GM12878 (cell line): Measurements from ENCODE around the gene EXOSC1. TPM values are rescaled to one million over a fixed set of nuclear protein-coding genes. Genes with fewer than 3 reads are reported as not detected.

Experiments used
- ASH2L ChIP-seq: fragments of 300-600, 200-600 bp; sonication (generic); IDR thresholded peaks from 2 replicates; pipeline ENCODE4 v1.6.1; 2017; ENCODE audit warnings: low read depth, mild to moderate bottlenecking, borderline replicate concordance
- BRCA1 ChIP-seq: IDR thresholded peaks from 2 replicates; pipeline ENCODE4 v1.6.1; 2011; ENCODE audit warnings: low read depth, low read length, improper control_type of control experiment
- IKZF2 ChIP-seq, 2 experiments: fragments of 450-650 bp; IDR thresholded peaks; 2 replicates each; pipeline ENCODE4 v1.6.1; 2017; ENCODE audit warnings: mild to moderate bottlenecking in 2 of 2, moderate library complexity in 2 of 2
- IRF3 ChIP-seq: fragments of 450-650 bp; IDR thresholded peaks from 2 replicates; pipeline ENCODE4 v1.6.1; 2014; ENCODE audit warnings: mild to moderate bottlenecking
- SMAD5 ChIP-seq: IDR thresholded peaks from 2 replicates; pipeline ENCODE4 v1.6.1; 2016; ENCODE audit warnings: antibody characterized with exemption, low read depth
- SP1 ChIP-seq: IDR thresholded peaks from one replicate; pipeline ENCODE4 v1.6.1; 2011; ENCODE audit warnings: low read depth, low read length
- ZBTB4 ChIP-seq: fragments of 450-650 bp; formaldehyde crosslinking; IDR thresholded peaks from 2 replicates; pipeline ENCODE4 v1.4.0; 2022; ENCODE audit warnings: mild to moderate bottlenecking, moderate library complexity
- ZBTB40 ChIP-seq: fragments of 450-650 bp; IDR thresholded peaks from 2 replicates; pipeline ENCODE4 v1.6.1; 2016; ENCODE audit warnings: mild to moderate bottlenecking, moderate library complexity, borderline replicate concordance
- ZZZ3 ChIP-seq: IDR thresholded peaks from 2 replicates; pipeline ENCODE4 v1.6.1; 2011; ENCODE audit warnings: low read depth; ENCODE audit not compliant: control insufficient read depth, insufficient read length
- polyA plus RNA-seq, 11 experiments: library from polyadenylated mRNA; depleted of rRNA in 4 of 11; unstranded in 6 of 11; stranded (reverse) in 5 of 11; fragments of >200 nt; fragmentation: Nextera tagmentation in 4 of 11; fragmentation: Illumina TruSeq in 1 of 11; extraction: Ambion mirVana in 4 of 11; extraction: Trizol in 1 of 11; gene quantifications; 1 replicate in 1 of 11; 2 replicates in 10 of 11; pipeline versions ENCODE4 v1.2.1 to v1.2.3, GENCODE V29; 2011 to 2016; ENCODE audit warnings: inconsistent platforms in 2 of 11, missing spikeins in 2 of 11, low read depth in 1 of 11
- total RNA-seq, 4 experiments: library from RNA; depleted of rRNA in 3 of 4; stranded (reverse); fragments of >200 nt in 3 of 4; fragmentation: Illumina TruSeq in 1 of 4; extraction: Trizol in 1 of 4; gene quantifications; 2 replicates each; pipeline versions ENCODE4 v1.2.1 to v1.2.3, GENCODE V29; 2013 to 2021
- TF ChIP-seq, protein P1 (sequence below): fragments of 450-650 bp; IDR thresholded peaks from 2 replicates; pipeline ENCODE4 v1.6.1; 2017; ENCODE audit warnings: mild to moderate bottlenecking, moderate library complexity
- TF ChIP-seq, protein P2 (sequence below): fragments of 450-650 bp; IDR thresholded peaks from 2 replicates; pipeline ENCODE4 v1.6.1; 2017; ENCODE audit warnings: borderline replicate concordance
- TF ChIP-seq, protein P3 (sequence below): IDR thresholded peaks from 2 replicates; pipeline ENCODE4 v1.6.1; 2011; ENCODE audit warnings: borderline replicate concordance, low read depth, mild to moderate bottlenecking, moderate library complexity, low read length; ENCODE audit not compliant: insufficient read depth, poor library complexity, severe bottlenecking

EXOSC1 gene
- total and polyA plus RNA-seq, 10 of the 15 experiments (the other 5 are each of a cell fraction or from before 2014, with no cell fraction given): 43.4 to 121 (median 75.1) TPM

DNA sequence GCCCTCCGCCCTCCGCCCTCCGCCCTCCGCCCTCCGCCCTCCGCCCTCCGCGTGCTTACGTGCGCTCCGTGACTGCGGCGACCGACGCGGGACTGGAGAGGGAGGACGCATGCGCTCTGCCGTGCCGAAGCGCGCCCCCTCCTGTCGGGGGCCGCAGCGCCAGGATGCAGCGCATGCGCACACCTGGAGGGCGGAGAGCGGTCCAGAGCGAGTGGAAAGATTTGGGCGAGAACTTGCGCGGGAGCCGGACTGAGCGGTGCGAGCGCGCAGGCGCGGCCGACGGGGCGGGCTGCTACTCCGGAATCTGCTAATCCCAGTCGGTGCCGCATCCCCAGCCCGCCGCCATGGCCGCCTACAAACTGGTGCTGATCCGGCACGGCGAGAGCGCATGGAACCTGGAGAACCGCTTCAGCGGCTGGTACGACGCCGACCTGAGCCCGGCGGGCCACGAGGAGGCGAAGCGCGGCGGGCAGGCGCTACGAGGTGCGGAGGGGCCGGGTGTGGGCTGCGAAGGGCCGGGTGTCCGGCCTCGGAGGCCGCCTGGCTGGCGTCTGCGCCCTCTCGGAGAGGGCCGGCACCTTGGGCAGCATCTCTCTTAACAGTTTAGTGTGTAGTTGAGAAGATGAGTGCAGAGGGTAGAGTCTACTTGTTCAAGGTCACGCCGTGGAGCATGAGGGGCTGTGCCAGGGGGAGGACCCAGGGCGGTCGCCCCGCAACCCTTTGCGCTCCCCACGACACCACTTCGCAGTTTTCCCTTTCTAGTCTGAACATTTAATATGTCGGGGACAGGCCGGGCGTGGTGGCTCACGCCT is 19.6 kb downstream of the EXOSC1 start, which contains the start of gene PGAM1 (continued):
- TF ChIP-seq, protein P1, sequence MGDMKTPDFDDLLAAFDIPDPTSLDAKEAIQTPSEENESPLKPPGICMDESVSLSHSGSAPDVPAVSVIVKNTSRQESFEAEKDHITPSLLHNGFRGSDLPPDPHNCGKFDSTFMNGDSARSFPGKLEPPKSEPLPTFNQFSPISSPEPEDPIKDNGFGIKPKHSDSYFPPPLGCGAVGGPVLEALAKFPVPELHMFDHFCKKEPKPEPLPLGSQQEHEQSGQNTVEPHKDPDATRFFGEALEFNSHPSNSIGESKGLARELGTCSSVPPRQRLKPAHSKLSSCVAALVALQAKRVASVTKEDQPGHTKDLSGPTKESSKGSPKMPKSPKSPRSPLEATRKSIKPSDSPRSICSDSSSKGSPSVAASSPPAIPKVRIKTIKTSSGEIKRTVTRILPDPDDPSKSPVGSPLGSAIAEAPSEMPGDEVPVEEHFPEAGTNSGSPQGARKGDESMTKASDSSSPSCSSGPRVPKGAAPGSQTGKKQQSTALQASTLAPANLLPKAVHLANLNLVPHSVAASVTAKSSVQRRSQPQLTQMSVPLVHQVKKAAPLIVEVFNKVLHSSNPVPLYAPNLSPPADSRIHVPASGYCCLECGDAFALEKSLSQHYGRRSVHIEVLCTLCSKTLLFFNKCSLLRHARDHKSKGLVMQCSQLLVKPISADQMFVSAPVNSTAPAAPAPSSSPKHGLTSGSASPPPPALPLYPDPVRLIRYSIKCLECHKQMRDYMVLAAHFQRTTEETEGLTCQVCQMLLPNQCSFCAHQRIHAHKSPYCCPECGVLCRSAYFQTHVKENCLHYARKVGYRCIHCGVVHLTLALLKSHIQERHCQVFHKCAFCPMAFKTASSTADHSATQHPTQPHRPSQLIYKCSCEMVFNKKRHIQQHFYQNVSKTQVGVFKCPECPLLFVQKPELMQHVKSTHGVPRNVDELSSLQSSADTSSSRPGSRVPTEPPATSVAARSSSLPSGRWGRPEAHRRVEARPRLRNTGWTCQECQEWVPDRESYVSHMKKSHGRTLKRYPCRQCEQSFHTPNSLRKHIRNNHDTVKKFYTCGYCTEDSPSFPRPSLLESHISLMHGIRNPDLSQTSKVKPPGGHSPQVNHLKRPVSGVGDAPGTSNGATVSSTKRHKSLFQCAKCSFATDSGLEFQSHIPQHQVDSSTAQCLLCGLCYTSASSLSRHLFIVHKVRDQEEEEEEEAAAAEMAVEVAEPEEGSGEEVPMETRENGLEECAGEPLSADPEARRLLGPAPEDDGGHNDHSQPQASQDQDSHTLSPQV: no peak
- TF ChIP-seq SP1 (peak; percentile 48), ZZZ3 (no peak), IRF3 (no peak), ZBTB40 (no peak), IKZF2 (IDR thresholded peaks at IDR 0.05) (no peak), ASH2L (no peak), ZBTB4 (CRISPR knock-in tag) (no peak), SMAD5 (no peak; the same call in 1 of the 2 replicates), BRCA1 (no peak)
- TF ChIP-seq, protein P2, sequence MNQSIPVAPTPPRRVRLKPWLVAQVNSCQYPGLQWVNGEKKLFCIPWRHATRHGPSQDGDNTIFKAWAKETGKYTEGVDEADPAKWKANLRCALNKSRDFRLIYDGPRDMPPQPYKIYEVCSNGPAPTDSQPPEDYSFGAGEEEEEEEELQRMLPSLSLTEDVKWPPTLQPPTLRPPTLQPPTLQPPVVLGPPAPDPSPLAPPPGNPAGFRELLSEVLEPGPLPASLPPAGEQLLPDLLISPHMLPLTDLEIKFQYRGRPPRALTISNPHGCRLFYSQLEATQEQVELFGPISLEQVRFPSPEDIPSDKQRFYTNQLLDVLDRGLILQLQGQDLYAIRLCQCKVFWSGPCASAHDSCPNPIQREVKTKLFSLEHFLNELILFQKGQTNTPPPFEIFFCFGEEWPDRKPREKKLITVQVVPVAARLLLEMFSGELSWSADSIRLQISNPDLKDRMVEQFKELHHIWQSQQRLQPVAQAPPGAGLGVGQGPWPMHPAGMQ: no peak
- TF ChIP-seq, protein P3, sequence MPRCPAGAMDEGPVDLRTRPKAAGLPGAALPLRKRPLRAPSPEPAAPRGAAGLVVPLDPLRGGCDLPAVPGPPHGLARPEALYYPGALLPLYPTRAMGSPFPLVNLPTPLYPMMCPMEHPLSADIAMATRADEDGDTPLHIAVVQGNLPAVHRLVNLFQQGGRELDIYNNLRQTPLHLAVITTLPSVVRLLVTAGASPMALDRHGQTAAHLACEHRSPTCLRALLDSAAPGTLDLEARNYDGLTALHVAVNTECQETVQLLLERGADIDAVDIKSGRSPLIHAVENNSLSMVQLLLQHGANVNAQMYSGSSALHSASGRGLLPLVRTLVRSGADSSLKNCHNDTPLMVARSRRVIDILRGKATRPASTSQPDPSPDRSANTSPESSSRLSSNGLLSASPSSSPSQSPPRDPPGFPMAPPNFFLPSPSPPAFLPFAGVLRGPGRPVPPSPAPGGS: no peak
